ENCODE data around the gene HOXA10.

Gene HOXA10

GRCh38 chr7:27203365-27203953 is 29.3 kb upstream of the HOXA10 start:
- DNase-seq: no peak

- no peak for DNase-seq
Observed at GRCh38 chr7:27202862-27203134, 28.7 kb upstream of the HOXA10 start.

- no peak for DNase-seq
Observed at GRCh38 chr7:27202018-27202861, 28.1 kb upstream of the HOXA10 start.

- DNase-seq: no peak
Observed at GRCh38 chr7:27201580-27202017, 27.5 kb upstream of the HOXA10 start.

- DNase-seq: no peak
Observed at GRCh38 chr7:27200761-27201579, 26.9 kb upstream of the HOXA10 start.

GRCh38 chr7:27199849-27200760 is 26.0 kb upstream of the HOXA10 start, which contains the start of gene HOXA13:
TSS of gene HOXA13 (minus strand) at chr7:27200091. CDS start at chr7:27200077, 14 bp downstream.
- no peak for DNase-seq

- no peak for DNase-seq
Observed at GRCh38 chr7:27198871-27199801, 25.0 kb upstream of the HOXA10 start.

GRCh38 chr7:27198138-27198841 is 24.2 kb upstream of the HOXA10 start:
- no peak for DNase-seq

GRCh38 chr7:27197137-27198042 is 23.3 kb upstream of the HOXA10 start:
- no peak for DNase-seq

GRCh38 chr7:27196287-27196767 is 22.2 kb upstream of the HOXA10 start:
- DNase-seq: peak; percentile 50

GRCh38 chr7:27194686-27195379 is 20.7 kb upstream of the HOXA10 start:
- no peak for DNase-seq

- DNase-seq: no peak
Observed at GRCh38 chr7:27194002-27194352, 19.9 kb upstream of the HOXA10 start.

- DNase-seq: no peak
Observed at GRCh38 chr7:27193335-27194001, 19.3 kb upstream of the HOXA10 start.

- no peak for DNase-seq
Observed at GRCh38 chr7:27192546-27193334, 18.6 kb upstream of the HOXA10 start.

- DNase-seq: no peak
Observed at GRCh38 chr7:27191833-27192545, 17.9 kb upstream of the HOXA10 start.

- no peak for DNase-seq
Observed at GRCh38 chr7:27191161-27191731, 17.1 kb upstream of the HOXA10 start.
